K562 (cell line): ENCODE measurements around the gene RIT2. TPM values are rescaled to one million over a fixed set of nuclear protein-coding genes. Genes with fewer than 3 reads are reported as not detected.

Experiments used
- ATAC-seq: fragments of 200-7000 bp; cut with Tn5 transposase; 3 replicates; pipeline ENCODE4 v1.9.1; 2020; ENCODE audit warnings: moderate library complexity
- BruUV-seq: library from RNA; stranded (reverse); fragments of 400-500 nt; replicated peaks from 2 replicates; lab custom pipeline; 2021; lab: Mats Ljungman, UMichigan
- CTCF ChIA-PET: fragments of 300-600 bp; formaldehyde crosslinking; extraction: SDS; loops from one replicate; lab custom pipeline; 2021; ENCODE audit warnings: low intra/inter-chr PET ratio; lab: Yijun Ruan, JAX
- POLR2A ChIA-PET: fragments of 300-600, 350-650 bp; sonication (Branson Sonifier 250); formaldehyde crosslinking; extraction: SDS; loops from one replicate; lab custom pipeline; 2021; ENCODE audit warnings: antibody characterized with exemption, inconsistent platforms; lab: Yijun Ruan, JAX
- DNase-seq, 4 experiments: peaks; one replicate each; pipeline versions ENCODE4 v3.0.0 to v3.0.0-alpha.2; 2011 to 2018; ENCODE audit warnings: low spot score in 3 of 4, mixed read lengths in 3 of 4; ENCODE audit errors: extremely low read depth in 1 of 4
- FAIRE-seq: peaks from 2 replicates; lab custom pipeline; 2011; peaks lifted over from hg19 to GRCh38; lab: Jason Lieb, UNC
- H2AFZ ChIP-seq: 2 replicates; pipeline ENCODE4 v1.6.0; 2011; ENCODE audit warnings: low read depth, low read length, control low read depth, inconsistent platforms
- H3K27ac ChIP-seq: fragments of 200-600 bp; 3 replicates; pipeline ENCODE4 v1.8.0; 2011; ENCODE audit warnings: low read depth, mild to moderate bottlenecking, control low read depth, inconsistent platforms, low read length, moderate library complexity, mixed read lengths; ENCODE audit errors: extremely low read depth
- H3K27me3 ChIP-seq, 2 experiments: fragments of 300-600 bp in 1 of 2; 2 replicates in 1 of 2; 3 replicates in 1 of 2; pipeline versions ENCODE4 v1.6.0 to v1.8.0; 2011; ENCODE audit warnings: inconsistent platforms in 2 of 2, low read length in 2 of 2, mild to moderate bottlenecking in 1 of 2, mixed read lengths in 1 of 2, moderate library complexity in 1 of 2; ENCODE audit not compliant: control insufficient read depth in 2 of 2, insufficient read depth in 2 of 2
- H3K36me3 ChIP-seq: fragments of 300-600 bp; 3 replicates; pipeline ENCODE4 v1.8.0; 2011; ENCODE audit warnings: mild to moderate bottlenecking, low read length, inconsistent platforms; ENCODE audit not compliant: control insufficient read depth, insufficient read depth
- H3K4me1 ChIP-seq, 2 experiments: fragments of 200-600 bp in 1 of 2; replicated peaks in 1 of 2; 2 replicates in 1 of 2; 3 replicates in 1 of 2; pipeline versions ENCODE4 v1.5.1 to v1.8.0; 2011; ENCODE audit warnings: inconsistent platforms in 2 of 2, low read length in 2 of 2, mild to moderate bottlenecking in 1 of 2, mixed read lengths in 1 of 2, moderate library complexity in 1 of 2; ENCODE audit not compliant: control insufficient read depth in 2 of 2, insufficient read depth in 2 of 2
- H3K4me2 ChIP-seq: 2 replicates; pipeline ENCODE4 v1.6.1; 2011; ENCODE audit warnings: low read length, control low read depth, inconsistent platforms, mixed read lengths; ENCODE audit not compliant: insufficient read depth
- H3K4me3 ChIP-seq: fragments of 200-600 bp; sonication (generic), shearing (Covaris generic); 2 replicates; pipeline ENCODE4 v1.5.1; 2016; ENCODE audit warnings: control low read depth, inconsistent platforms
- H3K79me2 ChIP-seq: fragments of 200-600 bp; 3 replicates; pipeline ENCODE4 v1.8.0; 2011; ENCODE audit warnings: low read length, inconsistent platforms; ENCODE audit not compliant: control insufficient read depth, insufficient read depth
- H3K9ac ChIP-seq, 2 experiments: 2 replicates each; pipeline versions ENCODE4 v1.6.0 to v1.6.1; 2011; ENCODE audit warnings: low read depth in 2 of 2, low read length in 2 of 2, control low read depth in 1 of 2, inconsistent platforms in 1 of 2, mild to moderate bottlenecking in 1 of 2, mixed read lengths in 1 of 2; ENCODE audit not compliant: insufficient read depth in 1 of 2
- H3K9me1 ChIP-seq: one replicate; pipeline ENCODE4 v1.6.0; 2011; ENCODE audit warnings: inconsistent platforms, mild to moderate bottlenecking, low read length, moderate library complexity; ENCODE audit not compliant: control insufficient read depth, insufficient read depth
- H3K9me3 ChIP-seq: replicated peaks from 2 replicates; pipeline ENCODE4 v1.5.1; 2011; ENCODE audit warnings: low read depth, low read length, inconsistent platforms; ENCODE audit not compliant: control insufficient read depth, insufficient read depth
- H4K20me1 ChIP-seq: replicated peaks from 2 replicates; pipeline ENCODE4 v1.6.1; 2011; ENCODE audit warnings: low read length, inconsistent platforms, mixed read lengths; ENCODE audit not compliant: control insufficient read depth, insufficient read depth
- HINFP ChIP-seq: fragments of 450-650 bp; conservative IDR thresholded peaks from 2 replicates; pipeline ENCODE4 v1.6.1; 2016; ENCODE audit warnings: missing genetic modification characterization, low read depth, mild to moderate bottlenecking, control low read depth, missing compliant biosample characterization
- MECOM ChIP-seq: fragments of 250-450 bp; sonication (Bioruptor Pico); IDR thresholded peaks from 2 replicates; pipeline ENCODE4 v1.8.0; 2022; ENCODE audit warnings: inconsistent platforms
- NR4A1 ChIP-seq, 2 experiments: fragments of 250-450 bp in 1 of 2; fragments of 450-650 bp in 1 of 2; sonication (Bioruptor Pico) in 1 of 2; IDR thresholded peaks; 2 replicates each; pipeline versions ENCODE4 v1.4.0 to v1.6.1; 2016 to 2020; ENCODE audit warnings: mild to moderate bottlenecking in 2 of 2, missing compliant biosample characterization in 1 of 2, missing genetic modification characterization in 1 of 2, moderate library complexity in 1 of 2
- ZNF592 ChIP-seq: fragments of 450-650 bp; IDR thresholded peaks from 2 replicates; pipeline ENCODE4 v1.6.1; 2017; ENCODE audit warnings: antibody characterized with exemption, mild to moderate bottlenecking
- ZZZ3 ChIP-seq: fragments of 450-650 bp; IDR thresholded peaks from 2 replicates; pipeline ENCODE4 v1.6.1; 2016; ENCODE audit warnings: antibody characterized with exemption, mild to moderate bottlenecking, moderate library complexity
- WGBS: fragments of 100-300 bp; shearing (Covaris generic); methylation state at CpG from one replicate; pipeline ENCODE4 v1.1.6; 2016; ENCODE audit warnings: low coverage, mixed read lengths; ENCODE audit not compliant: insufficient coverage; ENCODE audit errors: missing lambda C conversion rate; 5-methylcytosine and 5-hydroxymethylcytosine counted together
- in situ Hi-C: fragments of 300-500 bp; cut with MboI; formaldehyde crosslinking; loops from 4 replicates; pipeline ENCODE4 v1.15.0; 2018; ENCODE audit warnings: inconsistent platforms, mixed read lengths
- intact Hi-C: fragments of 100-400 bp; cut with micrococcal nuclease; formaldehyde crosslinking; loops from 2 replicates; pipeline ENCODE4 v1.14.2; 2022
- polyA plus RNA-seq, 8 experiments: library from polyadenylated mRNA; depleted of rRNA in 4 of 8; stranded (reverse) in 5 of 8; unstranded in 3 of 8; fragments of >200 nt; fragmentation: Nextera tagmentation in 2 of 8; fragmentation: Illumina TruSeq in 1 of 8; extraction: Ambion mirVana in 2 of 8; extraction: Trizol in 1 of 8; gene quantifications; 2 replicates each; pipeline versions ENCODE4 v1.2.1 to v1.2.3, GENCODE V29; 2011 to 2014; ENCODE audit warnings: inconsistent platforms in 1 of 8, missing spikeins in 1 of 8
- total RNA-seq, 7 experiments: library from RNA; depleted of rRNA in 6 of 7; stranded (reverse); fragments of >200 nt in 6 of 7; fragmentation: Illumina TruSeq in 2 of 7; extraction: Trizol in 2 of 7; gene quantifications; 2 replicates each; pipeline versions ENCODE4 v1.2.1 to v1.2.3, GENCODE V29; 2011 to 2021; ENCODE audit warnings: low replicate concordance in 1 of 7
- TF ChIP-seq, protein P1 (sequence below), 2 experiments: fragments of 250-450 bp in 1 of 2; fragments of 450-650 bp in 1 of 2; sonication (Bioruptor Pico) in 1 of 2; IDR thresholded peaks; 2 replicates each; pipeline versions ENCODE4 v1.6.1 to v1.8.0; 2016 to 2021; ENCODE audit warnings: mild to moderate bottlenecking in 2 of 2, moderate library complexity in 2 of 2, missing compliant biosample characterization in 1 of 2, missing genetic modification characterization in 1 of 2
- TF ChIP-seq, protein P2 (sequence below): sonication (generic); formaldehyde crosslinking; IDR thresholded peaks from 2 replicates; pipeline ENCODE4 v1.8.0; 2022; ENCODE audit warnings: missing genetic modification reagents, mild to moderate bottlenecking, borderline replicate concordance

RIT2 gene
- total and polyA plus RNA-seq, 9 of the 15 experiments (the other 6 are each of a cell fraction or from before 2014, with no cell fraction given), result not detected

DNA sequence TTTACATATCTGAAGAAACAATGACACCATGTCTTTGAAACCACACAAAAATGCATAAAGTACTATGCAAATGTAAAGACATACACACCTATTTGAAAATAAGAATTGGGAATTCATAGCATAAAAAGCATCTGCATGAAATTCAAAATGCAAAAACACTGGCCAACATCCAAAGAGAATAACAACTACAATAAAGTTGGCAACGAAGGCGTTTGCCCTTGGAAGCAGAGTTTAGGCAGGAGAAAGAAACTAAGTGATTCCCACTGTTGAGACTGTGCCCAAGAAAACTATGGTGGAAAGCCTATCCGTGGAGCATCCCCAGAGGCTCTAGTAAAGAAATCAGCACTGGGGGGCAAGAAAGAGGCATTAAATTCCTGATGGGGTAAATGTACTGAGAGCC is 292.8 kb downstream of the RIT2 start (continued):
- TF ChIP-seq ZNF592 (no peak), MECOM (CRISPR knock-in tag) (no peak)
- TF ChIP-seq, protein P1, sequence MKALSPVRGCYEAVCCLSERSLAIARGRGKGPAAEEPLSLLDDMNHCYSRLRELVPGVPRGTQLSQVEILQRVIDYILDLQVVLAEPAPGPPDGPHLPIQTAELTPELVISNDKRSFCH (CRISPR knock-in tag; IDR thresholded peaks at IDR 0.05), result no peak
- TF ChIP-seq, protein P1 (tag; IDR thresholded peaks at IDR 0.05), result no peak

DNA sequence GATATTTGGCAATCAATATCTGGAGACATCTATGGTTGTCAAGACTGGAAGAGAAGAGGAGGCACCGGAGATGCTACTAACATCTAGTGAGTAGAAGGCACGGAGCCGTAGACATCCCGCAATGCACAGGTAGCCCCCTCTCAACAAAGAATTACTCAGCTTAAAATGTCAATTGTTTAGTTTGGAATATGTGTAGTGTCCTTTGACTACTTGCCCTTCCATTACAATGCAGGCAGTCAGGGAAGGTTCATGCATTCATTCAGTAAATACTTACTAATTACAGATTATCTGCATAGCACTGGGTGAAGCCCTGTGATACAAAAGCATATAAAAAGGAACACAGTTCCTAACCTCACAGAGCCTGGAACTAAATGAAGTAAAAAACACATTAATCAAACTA is 294.0 kb downstream of the RIT2 start:
- POLR2A ChIA-PET, result no interaction called here
- H4K20me1 ChIP-seq, result no peaks in the 10 kb centered on the region
- WGBS, result 0% methylated on average over 3 of the region's 4 CpGs

More for the DNA sequence above, 294.0 kb downstream of the RIT2 start:
- TF ChIP-seq HINFP (tag) (no peak), ZZZ3 (no peak), NR4A1 (CRISPR knock-in tag; IDR thresholded peaks at IDR 0.05) (no peak), NR4A1 (tag; IDR thresholded peaks at IDR 0.05) (no peak)
- TF ChIP-seq, protein P2, sequence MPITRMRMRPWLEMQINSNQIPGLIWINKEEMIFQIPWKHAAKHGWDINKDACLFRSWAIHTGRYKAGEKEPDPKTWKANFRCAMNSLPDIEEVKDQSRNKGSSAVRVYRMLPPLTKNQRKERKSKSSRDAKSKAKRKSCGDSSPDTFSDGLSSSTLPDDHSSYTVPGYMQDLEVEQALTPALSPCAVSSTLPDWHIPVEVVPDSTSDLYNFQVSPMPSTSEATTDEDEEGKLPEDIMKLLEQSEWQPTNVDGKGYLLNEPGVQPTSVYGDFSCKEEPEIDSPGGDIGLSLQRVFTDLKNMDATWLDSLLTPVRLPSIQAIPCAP (CRISPR knock-in tag), result no peak
- FAIRE-seq, result no peak
- intact Hi-C loops (no loop called here), in situ Hi-C loops (no loop called here)
- Histone ChIP-seq H3K9ac (no peak overlapping the region), H3K79me2 (no peaks in the 10 kb centered on the region), H3K27me3 (no peaks in the 10 kb centered on the region), H3K4me2 (no peak overlapping the region), H3K4me1 (no peaks in the 10 kb centered on the region), H3K36me3 (no peaks in the 10 kb centered on the region), H2AFZ (no peak overlapping the region), H3K9me1 (no peaks in the 10 kb centered on the region), H3K4me3 (no peak overlapping the region), H3K27ac (no peak overlapping the region), H3K9me3 (no peaks in the 10 kb centered on the region)
- CTCF ChIA-PET, result no interaction called here
- no peak for ATAC-seq
- BruUV-seq, result no TSS peak
- no peak for DNase-seq
